Adrenal gland (tissue), 12 donors: ENCODE results near the gene CD74. TPM values are rescaled to one million over a fixed set of nuclear protein-coding genes. Genes with fewer than 3 reads are reported as not detected.

Experiments used
- DNase-seq, 7 donors: peaks; one replicate each; pipeline ENCODE4 v3.0.0-alpha.2; 2019 to 2020
- H3K27ac ChIP-seq, 5 donors: fragments of 200-600 bp; sonication (generic) in 4 of 5; 1 replicate in 3 of 5; 2 replicates in 2 of 5; pipeline versions ENCODE4 v1.5.1 to v1.8.0; 2016 to 2020; ENCODE audit warnings: mild to moderate bottlenecking in 1 of 5
- H3K27me3 ChIP-seq: fragments of 200-600 bp; 2 replicates; pipeline ENCODE4 v1.8.0; 2021
- H3K36me3 ChIP-seq, 2 donors: fragments of 200-600 bp; replicated peaks in 1 of 2; 1 replicate in 1 of 2; 2 replicates in 1 of 2; pipeline versions ENCODE4 v1.5.1 to v1.8.0; 2018 to 2022
- H3K4me1 ChIP-seq, 2 donors: fragments of 200-600 bp; replicated peaks in 1 of 2; 1 replicate in 1 of 2; 2 replicates in 1 of 2; pipeline versions ENCODE4 v1.5.1 to v1.8.0; 2018 to 2021
- H3K4me3 ChIP-seq, 4 donors: fragments of 200-600 bp; sonication (generic) in 3 of 4; one replicate each; pipeline ENCODE4 v1.5.1; 2016 to 2018
- H3K9me3 ChIP-seq, 3 donors: fragments of 200-600 bp; sonication (generic) in 1 of 3; replicated peaks in 1 of 3; 1 replicate in 2 of 3; 2 replicates in 1 of 3; pipeline versions ENCODE4 v1.5.1 to v1.8.0; 2016 to 2021
- POLR2A ChIP-seq, 2 donors: fragments of 450-650 bp; IDR thresholded peaks; one replicate each; pipeline ENCODE4 v1.6.1; 2017; ENCODE audit warnings: antibody characterized with exemption in 2 of 2, mild to moderate bottlenecking in 2 of 2, moderate library complexity in 1 of 2
- WGBS, 4 donors: extraction: QIAGEN DNeasy Blood & Tissue Kit in 2 of 4; methylation state at CpG; one replicate each; pipeline versions ENCODE4 v1.1.5 to v1.1.7; 2013 to 2017; 5-methylcytosine and 5-hydroxymethylcytosine counted together
- intact Hi-C, 2 donors: fragments of 100-400 bp; cut with DNase I; formaldehyde crosslinking; loops; one replicate each; pipeline versions ENCODE4 v1.14.1 to v1.15.0; 2022 to 2023
- polyA plus RNA-seq, 3 donors: library from polyadenylated mRNA; stranded (reverse); fragments of 200-250 nt in 2 of 3; fragments of 350-450 nt in 1 of 3; fragmentation: Illumina TruSeq in 1 of 3; extraction: RNeasy Lipid Tissue Mini Kit (QIAGEN cat#74804) in 1 of 3; gene quantifications; one replicate each; pipeline ENCODE4 v1.2.3, GENCODE V29; 2013 to 2014
- total RNA-seq, 9 donors: library from RNA; depleted of rRNA in 4 of 9; stranded (reverse); fragments of >200 nt in 4 of 9; fragments of 120-200 nt in 1 of 9; fragmentation: NEBNext Ultra II Directional in 1 of 9; extraction: Animal tissue kit (Norgen Biotek cat#: 25700) in 1 of 9; gene quantifications; one replicate each; pipeline versions ENCODE4 v1.1.0 to v1.2.4, GENCODE V29; 2013 to 2023
- TF ChIP-seq, protein P1 (sequence below), 6 experiments: fragments of 450-650 bp in 4 of 6; fragments of 200-600 bp in 2 of 6; sonication (generic) in 1 of 6; IDR thresholded peaks; 1 replicate in 5 of 6; 2 replicates in 1 of 6; pipeline versions ENCODE4 v1.5.1 to v1.8.0; 2016 to 2021; ENCODE audit warnings: antibody characterized with exemption in 6 of 6, mild to moderate bottlenecking in 2 of 6, moderate library complexity in 1 of 6
- donor health status: healthy with polysubstance abuse.
- donor health status: Bipolar disorder and iron deficiency.
- donor health status: DM: yes; HTN: yes; CAD: no.
- donor health status: DM: no; HTN: no; CAD: no.
- donor health status: DM: no; HTN: no; CAD: no.
- donor health status: DM: yes; HTN: yes; CAD: no.

The CD74 gene
- total and polyA plus RNA-seq, 12 donors, result 71.4 to 3,185 (median 1,084) TPM

DNA sequence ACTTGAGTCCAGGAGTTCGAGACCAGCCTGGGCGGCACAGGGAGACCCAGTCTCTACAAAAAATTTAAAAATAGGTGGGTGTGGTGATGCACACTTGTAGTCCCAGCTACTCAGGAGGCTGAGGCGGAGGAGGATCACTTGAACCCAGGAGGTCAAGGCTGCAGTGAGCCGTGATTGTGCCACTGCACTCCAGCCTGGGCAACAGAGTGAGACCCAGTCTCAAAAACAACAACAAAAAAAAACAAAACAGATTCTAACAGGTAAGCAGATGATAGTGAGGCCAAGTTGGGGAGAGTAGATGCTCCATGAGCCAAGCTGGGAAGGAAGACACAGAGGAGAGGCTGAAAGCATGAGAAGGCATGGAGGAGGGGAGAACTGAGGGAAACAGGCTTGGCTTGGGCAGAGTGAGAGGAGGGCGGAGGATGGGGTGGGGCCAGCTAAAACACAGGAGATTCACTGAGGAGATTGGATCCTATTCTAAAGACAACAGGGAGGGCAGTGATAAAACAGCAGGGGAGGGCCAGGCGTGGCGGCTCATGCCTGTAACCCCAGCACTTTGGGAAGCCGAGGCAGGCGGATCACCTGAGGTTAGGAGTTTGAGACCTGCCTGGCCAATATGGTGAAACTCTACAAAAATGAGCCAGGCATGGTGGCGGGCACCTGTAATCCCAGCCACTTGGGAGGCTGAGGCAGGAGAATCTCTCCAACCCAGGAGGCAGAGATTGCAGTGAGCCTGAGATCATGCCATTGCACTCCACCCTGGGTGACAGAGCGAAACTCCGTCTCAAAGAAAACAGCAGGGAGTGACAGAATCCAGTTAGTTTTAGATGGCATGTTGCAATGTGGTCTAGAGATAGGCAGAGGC is 28.5 kb upstream of the CD74 start:
- no peak overlapping the region for H3K4me3 ChIP-seq
- 83 to 91% (median 88%) methylated on average over 11 to 12 of the region's 12 CpGs for WGBS, 4 donors
- no peaks in the 10 kb centered on the region for H3K4me1 ChIP-seq
- H3K9me3 ChIP-seq, result no peaks in the 10 kb centered on the region
- TF ChIP-seq, protein P1, sequence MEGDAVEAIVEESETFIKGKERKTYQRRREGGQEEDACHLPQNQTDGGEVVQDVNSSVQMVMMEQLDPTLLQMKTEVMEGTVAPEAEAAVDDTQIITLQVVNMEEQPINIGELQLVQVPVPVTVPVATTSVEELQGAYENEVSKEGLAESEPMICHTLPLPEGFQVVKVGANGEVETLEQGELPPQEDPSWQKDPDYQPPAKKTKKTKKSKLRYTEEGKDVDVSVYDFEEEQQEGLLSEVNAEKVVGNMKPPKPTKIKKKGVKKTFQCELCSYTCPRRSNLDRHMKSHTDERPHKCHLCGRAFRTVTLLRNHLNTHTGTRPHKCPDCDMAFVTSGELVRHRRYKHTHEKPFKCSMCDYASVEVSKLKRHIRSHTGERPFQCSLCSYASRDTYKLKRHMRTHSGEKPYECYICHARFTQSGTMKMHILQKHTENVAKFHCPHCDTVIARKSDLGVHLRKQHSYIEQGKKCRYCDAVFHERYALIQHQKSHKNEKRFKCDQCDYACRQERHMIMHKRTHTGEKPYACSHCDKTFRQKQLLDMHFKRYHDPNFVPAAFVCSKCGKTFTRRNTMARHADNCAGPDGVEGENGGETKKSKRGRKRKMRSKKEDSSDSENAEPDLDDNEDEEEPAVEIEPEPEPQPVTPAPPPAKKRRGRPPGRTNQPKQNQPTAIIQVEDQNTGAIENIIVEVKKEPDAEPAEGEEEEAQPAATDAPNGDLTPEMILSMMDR (IDR thresholded peaks at IDR 0.05), result no peak
- TF ChIP-seq POLR2A (IDR thresholded peaks at IDR 0.05), result no peak
- H3K27me3 ChIP-seq, result no peaks in the 10 kb centered on the region
- no peak for DNase-seq
- no peak overlapping the region for H3K27ac ChIP-seq
- intact Hi-C loops, result no loop called here
- peaks cover 0 to 36% of the 10 kb centered on the region in 2 donors for H3K36me3 ChIP-seq

- Histone ChIP-seq H3K27me3 (no peaks in the 10 kb centered on the region), H3K36me3 (peaks cover 0 to 14% of the 10 kb centered on the region in 2 donors), H3K9me3 (no peaks in the 10 kb centered on the region), H3K4me3 (no peak overlapping the region), H3K4me1 (no peaks in the 10 kb centered on the region), H3K27ac (no peak overlapping the region)
- peak in 2 of 7 donors; percentile 39 to 43 for DNase-seq
- WGBS, 4 donors, result 56 to 75% (median 65%) methylated on average over 4 of the region's 4 CpGs
- intact Hi-C loops, result loop anchor here (5.0 to 10.0 kb wide), 4 partner anchors 164 to 277 kb away; partner anchors contain the start of gene CDX1 (in 1 of the 2)
- TF ChIP-seq, protein P1 (IDR thresholded peaks at IDR 0.05), result peak; percentile 19 to 39 (median 32)
- TF ChIP-seq POLR2A (IDR thresholded peaks at IDR 0.05), result no peak
Observed at GRCh38 chr5:150438873-150439546, 26.3 kb upstream of the CD74 start.

- no peaks in the 10 kb centered on the region for H3K36me3 ChIP-seq
- intact Hi-C loops, result loop anchor here (5.0 to 10.0 kb wide), 4 partner anchors 161 to 274 kb away; partner anchors contain the start of gene CDX1 (in 1 of the 2)
- H3K4me3 ChIP-seq, result no peak overlapping the region
- no peak overlapping the region for H3K27ac ChIP-seq
- TF ChIP-seq, protein P1 (IDR thresholded peaks at IDR 0.05), result peak; percentile 77 to 90 (median 86)
- TF ChIP-seq POLR2A (IDR thresholded peaks at IDR 0.05), result no peak
- no peaks in the 10 kb centered on the region for H3K27me3 ChIP-seq
- WGBS, 4 donors, result 16 to 18% (median 16%) methylated on average over 10 to 13 of the region's 13 CpGs
- no peaks in the 10 kb centered on the region for H3K4me1 ChIP-seq
- H3K9me3 ChIP-seq, result no peaks in the 10 kb centered on the region
- peak; percentile 84 to 97 (median 94) for DNase-seq
Observed at GRCh38 chr5:150436141-150436680, 23.5 kb upstream of the CD74 start.

GRCh38 chr5:150434464-150434863 is 21.8 kb upstream of the CD74 start:
- intact Hi-C loops, result loop anchor here in 1 of 2 donors (10.0 kb wide), 2 partner anchors 160 to 270 kb away; partner anchors contain the start of gene CDX1
- H3K4me1 ChIP-seq, result no peaks in the 10 kb centered on the region
- no peaks in the 10 kb centered on the region for H3K27me3 ChIP-seq
- no peak overlapping the region for H3K4me3 ChIP-seq
- TF ChIP-seq, protein P1 (IDR thresholded peaks at IDR 0.05), result no peak
- TF ChIP-seq POLR2A (IDR thresholded peaks at IDR 0.05), result no peak
- 51 to 63% (median 59%) methylated on average over 4 to 6 of the region's 6 CpGs for WGBS, 4 donors
- no peaks in the 10 kb centered on the region for H3K36me3 ChIP-seq
- DNase-seq, result no peak
- H3K27ac ChIP-seq, result no peak overlapping the region
- H3K9me3 ChIP-seq, result no peaks in the 10 kb centered on the region
